Stimulated activated CD4-positive, alpha-beta T cell treated with anti-CD3 and anti-CD28 coated beads, TNF-alpha, amount 100 ng/mL, for 4 hours (primary cell): ENCODE data around the gene NAV2.

Source experiments
- DNase-seq, 3 experiments: peaks; one replicate each; pipeline ENCODE4 v3.0.0-alpha.2; 2020; ENCODE audit warnings: low read depth in 3 of 3

The NAV2 gene

GRCh38 chr11:19718051-19718450 is 5.4 kb downstream of the NAV2 start:
- no peak for DNase-seq

GRCh38 chr11:19718951-19719350 is 6.3 kb downstream of the NAV2 start:
- DNase-seq, result no peak

GRCh38 chr11:19719960-19720359 is 7.3 kb downstream of the NAV2 start:
- no peak for DNase-seq

- no peak for DNase-seq
These were observed 8.5 kb downstream of the NAV2 start for GRCh38 chr11:19721176-19721575.

- DNase-seq, result no peak
These were observed 10.1 kb downstream of the NAV2 start for GRCh38 chr11:19722702-19723101.

- DNase-seq, result peak in 1 of 3 experiments; percentile 17
These were observed 11.1 kb downstream of the NAV2 start for GRCh38 chr11:19723572-19724342.

GRCh38 chr11:19724765-19725164 is 12.1 kb downstream of the NAV2 start:
- DNase-seq, result no peak

- no peak for DNase-seq
These were observed 12.9 kb downstream of the NAV2 start for GRCh38 chr11:19725379-19726079.

GRCh38 chr11:19727246-19727645 is 14.6 kb downstream of the NAV2 start:
- DNase-seq, result no peak

GRCh38 chr11:19728436-19728835 is 15.8 kb downstream of the NAV2 start:
- DNase-seq, result no peak

- no peak for DNase-seq
These were observed 16.5 kb downstream of the NAV2 start for GRCh38 chr11:19729141-19729540.

GRCh38 chr11:19730373-19730772 is 17.7 kb downstream of the NAV2 start:
- no peak for DNase-seq

GRCh38 chr11:19734171-19734570 is 21.5 kb downstream of the NAV2 start:
- DNase-seq, result no peak

- DNase-seq, result no peak
These were observed 22.7 kb downstream of the NAV2 start for GRCh38 chr11:19735157-19735908.

GRCh38 chr11:19735909-19736498 is 23.4 kb downstream of the NAV2 start:
- DNase-seq, result no peak

GRCh38 chr11:19736831-19737230 is 24.2 kb downstream of the NAV2 start:
- DNase-seq, result no peak

- no peak for DNase-seq
These were observed 24.9 kb downstream of the NAV2 start for GRCh38 chr11:19737575-19737974.

GRCh38 chr11:19738124-19738523 is 25.5 kb downstream of the NAV2 start:
- no peak for DNase-seq

- DNase-seq, result no peak
These were observed 27.2 kb downstream of the NAV2 start for GRCh38 chr11:19739872-19740271.

GRCh38 chr11:19740586-19740985 is 27.9 kb downstream of the NAV2 start:
- no peak for DNase-seq

- peak; percentile 17 to 42 (median 32) for DNase-seq
These were observed 30.1 kb downstream of the NAV2 start for GRCh38 chr11:19742588-19743292.

GRCh38 chr11:19743622-19744021 is 31.0 kb downstream of the NAV2 start:
- DNase-seq, result no peak
